Measurements from ENCODE around the gene COL8A2. TPM values are rescaled to one million over a fixed set of nuclear protein-coding genes. Genes with fewer than 3 reads are reported as not detected.

The COL8A2 gene
- total RNA-seq, 1 donor from 2014 or later = not detected

DNA sequence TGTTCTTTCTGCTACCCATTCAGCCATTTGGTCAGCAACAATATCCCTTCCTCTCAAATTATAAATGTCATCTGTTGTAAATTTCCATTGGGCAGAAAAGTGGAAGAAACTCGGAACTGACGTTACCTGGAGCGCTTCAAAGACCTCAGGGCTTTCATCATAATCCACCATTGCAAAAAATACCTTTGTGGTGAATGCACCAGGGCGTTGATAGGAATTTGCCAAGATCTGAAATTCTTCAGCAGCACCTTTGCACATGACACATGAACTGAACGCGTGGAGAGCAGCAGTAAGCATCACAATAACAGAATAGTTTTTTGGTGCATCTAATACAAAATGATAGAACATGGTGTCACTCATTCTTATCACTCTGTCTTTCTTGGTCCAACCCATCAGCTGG, 44.2 kb downstream of the COL8A2 start:
- Mint-ChIP-seq H3K27me3 (ENCODE audit: unreplicated experiment) (peaks cover 2% of the 10 kb centered on the region), H3K4me1 (ENCODE audit: low read depth, unreplicated experiment) (no peaks in the 10 kb centered on the region), H3K27ac (ENCODE audit: unreplicated experiment) (no peak overlapping the region), H3K4me3 (ENCODE audit: unreplicated experiment) (no peak overlapping the region), H3K36me3 (ENCODE audit: unreplicated experiment) (no peaks in the 10 kb centered on the region), H3K9me3 (ENCODE audit: unreplicated experiment) (no peaks in the 10 kb centered on the region)
- TF ChIP-seq, protein P1, sequence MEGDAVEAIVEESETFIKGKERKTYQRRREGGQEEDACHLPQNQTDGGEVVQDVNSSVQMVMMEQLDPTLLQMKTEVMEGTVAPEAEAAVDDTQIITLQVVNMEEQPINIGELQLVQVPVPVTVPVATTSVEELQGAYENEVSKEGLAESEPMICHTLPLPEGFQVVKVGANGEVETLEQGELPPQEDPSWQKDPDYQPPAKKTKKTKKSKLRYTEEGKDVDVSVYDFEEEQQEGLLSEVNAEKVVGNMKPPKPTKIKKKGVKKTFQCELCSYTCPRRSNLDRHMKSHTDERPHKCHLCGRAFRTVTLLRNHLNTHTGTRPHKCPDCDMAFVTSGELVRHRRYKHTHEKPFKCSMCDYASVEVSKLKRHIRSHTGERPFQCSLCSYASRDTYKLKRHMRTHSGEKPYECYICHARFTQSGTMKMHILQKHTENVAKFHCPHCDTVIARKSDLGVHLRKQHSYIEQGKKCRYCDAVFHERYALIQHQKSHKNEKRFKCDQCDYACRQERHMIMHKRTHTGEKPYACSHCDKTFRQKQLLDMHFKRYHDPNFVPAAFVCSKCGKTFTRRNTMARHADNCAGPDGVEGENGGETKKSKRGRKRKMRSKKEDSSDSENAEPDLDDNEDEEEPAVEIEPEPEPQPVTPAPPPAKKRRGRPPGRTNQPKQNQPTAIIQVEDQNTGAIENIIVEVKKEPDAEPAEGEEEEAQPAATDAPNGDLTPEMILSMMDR (IDR thresholded peaks at IDR 0.05; ENCODE audit: partially characterized antibody, unreplicated experiment) = no peak
- DNase-seq = no peak

DNA sequence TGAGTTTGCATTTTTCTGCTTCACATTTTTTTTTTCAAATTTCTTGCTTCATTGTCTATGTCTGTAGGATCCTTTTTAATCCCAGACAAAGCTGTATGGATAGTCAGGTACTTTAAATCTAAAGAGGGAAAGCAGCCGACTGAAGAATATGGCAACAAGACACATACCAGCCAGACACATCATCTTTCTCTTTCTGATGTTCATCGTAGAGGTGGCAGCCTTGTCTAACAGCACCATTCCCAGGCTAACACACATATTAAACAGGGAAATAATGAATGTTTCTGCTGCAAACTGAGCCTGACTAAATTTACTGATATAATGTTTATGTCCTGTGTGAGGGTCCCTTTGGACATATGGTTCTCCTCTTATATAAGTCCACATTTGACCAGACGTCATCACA, 44.8 kb downstream of the COL8A2 start:
- Mint-ChIP-seq H3K9me3 (ENCODE audit: unreplicated experiment) (no peaks in the 10 kb centered on the region), H3K27ac (ENCODE audit: unreplicated experiment) (no peak overlapping the region), H3K36me3 (ENCODE audit: unreplicated experiment) (no peaks in the 10 kb centered on the region), H3K4me3 (ENCODE audit: unreplicated experiment) (no peak overlapping the region), H3K4me1 (ENCODE audit: low read depth, unreplicated experiment) (no peaks in the 10 kb centered on the region), H3K27me3 (ENCODE audit: unreplicated experiment) (peaks cover 2% of the 10 kb centered on the region)
- TF ChIP-seq, protein P1 (IDR thresholded peaks at IDR 0.05; ENCODE audit: partially characterized antibody, unreplicated experiment) = no peak
- no peak for DNase-seq

DNA sequence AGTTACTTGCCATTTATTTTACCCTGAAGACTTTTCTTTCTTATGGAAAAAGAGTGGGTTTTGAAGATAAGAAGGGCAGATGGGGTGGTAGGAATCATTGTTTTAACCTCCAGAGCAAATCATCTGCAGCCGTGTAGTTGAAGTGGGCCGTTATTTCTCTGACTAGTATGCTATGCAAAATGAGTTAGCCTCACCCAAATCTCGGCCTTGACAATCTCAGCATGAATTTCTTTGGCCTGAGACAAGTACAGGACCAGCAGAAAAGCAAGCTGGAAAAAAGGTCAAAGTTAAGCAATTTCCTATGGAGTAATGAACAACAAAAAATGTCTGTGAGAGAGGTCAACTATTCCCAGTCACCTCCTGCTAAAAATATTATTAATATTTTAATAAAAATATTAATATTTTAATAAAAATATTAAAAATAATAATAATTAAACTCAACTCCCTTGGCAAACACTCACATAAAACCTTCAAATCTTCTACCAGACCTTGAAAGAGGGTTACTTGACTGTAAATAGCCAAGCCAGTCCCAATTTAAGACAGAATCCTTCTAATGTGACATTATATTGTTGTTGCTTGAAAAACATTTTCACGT, 47.9 kb downstream of the COL8A2 start:
- H3K27ac Mint-ChIP-seq (ENCODE audit: unreplicated experiment) = no peak overlapping the region
- H3K36me3 Mint-ChIP-seq (ENCODE audit: unreplicated experiment) = no peaks in the 10 kb centered on the region
- H3K4me1 Mint-ChIP-seq (ENCODE audit: low read depth, unreplicated experiment) = no peaks in the 10 kb centered on the region
- H3K27me3 Mint-ChIP-seq (ENCODE audit: unreplicated experiment) = no peaks in the 10 kb centered on the region
- H3K4me3 Mint-ChIP-seq (ENCODE audit: unreplicated experiment) = no peak overlapping the region
- no peaks in the 10 kb centered on the region for H3K9me3 Mint-ChIP-seq (ENCODE audit: unreplicated experiment)
- TF ChIP-seq, protein P1 (IDR thresholded peaks at IDR 0.05; ENCODE audit: partially characterized antibody, unreplicated experiment) = no peak
- DNase-seq = no peak

DNA sequence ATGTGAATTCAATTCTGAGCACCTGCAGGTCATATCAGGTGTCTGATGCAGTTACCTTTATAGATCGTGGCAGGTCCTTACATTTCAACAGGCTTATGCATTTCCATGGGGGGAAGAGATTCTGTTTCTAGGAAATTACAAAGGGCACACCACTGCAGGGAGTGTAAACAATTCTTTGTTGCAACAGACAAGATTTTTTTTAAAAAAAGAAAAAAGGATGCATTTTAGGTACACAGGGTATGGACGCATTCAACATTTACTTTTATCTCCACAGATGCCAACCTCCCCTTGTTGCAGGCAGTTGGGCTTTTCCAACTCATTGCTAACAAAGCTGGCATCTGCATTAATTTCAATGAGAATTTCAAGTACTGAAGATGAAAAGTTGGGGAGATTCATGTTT, 54.7 kb downstream of the COL8A2 start:
- Mint-ChIP-seq H3K9me3 (ENCODE audit: unreplicated experiment) (no peaks in the 10 kb centered on the region), H3K27me3 (ENCODE audit: unreplicated experiment) (no peaks in the 10 kb centered on the region), H3K4me3 (ENCODE audit: unreplicated experiment) (no peak overlapping the region), H3K36me3 (ENCODE audit: unreplicated experiment) (no peaks in the 10 kb centered on the region), H3K4me1 (ENCODE audit: low read depth, unreplicated experiment) (no peaks in the 10 kb centered on the region), H3K27ac (ENCODE audit: unreplicated experiment) (no peak overlapping the region)
- no peak for DNase-seq
- TF ChIP-seq, protein P1 (IDR thresholded peaks at IDR 0.05; ENCODE audit: partially characterized antibody, unreplicated experiment) = no peak

DNA sequence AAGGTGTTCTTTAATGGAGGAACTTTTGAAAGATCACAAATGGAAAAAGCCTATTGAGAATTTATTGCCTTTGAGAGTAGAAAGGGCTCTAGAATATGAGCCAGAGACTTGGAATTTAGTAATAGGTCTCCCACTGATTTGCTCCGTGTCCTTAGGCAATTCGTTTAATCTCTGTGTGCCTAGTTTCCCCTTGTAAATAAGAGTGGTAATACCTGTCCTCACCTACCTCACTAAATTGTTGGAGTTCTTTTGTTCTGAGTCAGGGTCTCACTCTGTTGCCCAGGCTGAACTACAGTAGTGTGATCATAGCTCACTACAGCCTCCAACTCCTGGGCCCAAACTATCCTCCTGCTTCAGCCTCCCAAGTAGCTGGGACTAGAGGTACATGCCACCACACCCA, 56.2 kb downstream of the COL8A2 start:
- H3K27me3 Mint-ChIP-seq (ENCODE audit: unreplicated experiment) = no peaks in the 10 kb centered on the region
- no peak overlapping the region for H3K27ac Mint-ChIP-seq (ENCODE audit: unreplicated experiment)
- no peak for DNase-seq
- no peaks in the 10 kb centered on the region for H3K36me3 Mint-ChIP-seq (ENCODE audit: unreplicated experiment)
- H3K4me1 Mint-ChIP-seq (ENCODE audit: low read depth, unreplicated experiment) = no peaks in the 10 kb centered on the region
- no peak overlapping the region for H3K4me3 Mint-ChIP-seq (ENCODE audit: unreplicated experiment)
- no peaks in the 10 kb centered on the region for H3K9me3 Mint-ChIP-seq (ENCODE audit: unreplicated experiment)
- TF ChIP-seq, protein P1 (IDR thresholded peaks at IDR 0.05; ENCODE audit: partially characterized antibody, unreplicated experiment) = no peak

All from glutamatergic neuron (in vitro differentiated cells).